A673 (cell line): Measurements from ENCODE around the gene SLC25A13.
"Not testable (repeated sequence)": the region's sequence is repeated elsewhere in the genome, so short reads cannot be mapped to it uniquely, and the experiment has no call there.

Experiments
- EZH2 ChIP-seq: fragments of 200-600 bp; sonication (generic); IDR thresholded peaks from 2 replicates; pipeline ENCODE4 v1.6.1; 2017; ENCODE audit warnings: borderline replicate concordance, low read depth, mild to moderate bottlenecking, mixed read lengths, antibody characterized with exemption, low read length; ENCODE audit not compliant: poor library complexity, severe bottlenecking
- TF ChIP-seq, protein P1 (sequence below): fragments of 300-800, 200-600 bp; sonication (generic); conservative IDR thresholded peaks from 2 replicates; pipeline ENCODE4 v1.5.1; 2017; ENCODE audit warnings: low read depth, mild to moderate bottlenecking, antibody characterized with exemption, low read length, moderate library complexity, mixed read lengths

- TF ChIP-seq, protein P1, sequence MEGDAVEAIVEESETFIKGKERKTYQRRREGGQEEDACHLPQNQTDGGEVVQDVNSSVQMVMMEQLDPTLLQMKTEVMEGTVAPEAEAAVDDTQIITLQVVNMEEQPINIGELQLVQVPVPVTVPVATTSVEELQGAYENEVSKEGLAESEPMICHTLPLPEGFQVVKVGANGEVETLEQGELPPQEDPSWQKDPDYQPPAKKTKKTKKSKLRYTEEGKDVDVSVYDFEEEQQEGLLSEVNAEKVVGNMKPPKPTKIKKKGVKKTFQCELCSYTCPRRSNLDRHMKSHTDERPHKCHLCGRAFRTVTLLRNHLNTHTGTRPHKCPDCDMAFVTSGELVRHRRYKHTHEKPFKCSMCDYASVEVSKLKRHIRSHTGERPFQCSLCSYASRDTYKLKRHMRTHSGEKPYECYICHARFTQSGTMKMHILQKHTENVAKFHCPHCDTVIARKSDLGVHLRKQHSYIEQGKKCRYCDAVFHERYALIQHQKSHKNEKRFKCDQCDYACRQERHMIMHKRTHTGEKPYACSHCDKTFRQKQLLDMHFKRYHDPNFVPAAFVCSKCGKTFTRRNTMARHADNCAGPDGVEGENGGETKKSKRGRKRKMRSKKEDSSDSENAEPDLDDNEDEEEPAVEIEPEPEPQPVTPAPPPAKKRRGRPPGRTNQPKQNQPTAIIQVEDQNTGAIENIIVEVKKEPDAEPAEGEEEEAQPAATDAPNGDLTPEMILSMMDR: not testable (repeated sequence)
- TF ChIP-seq EZH2: not testable (repeated sequence)
These were observed 44.0 kb upstream of the SLC25A13 start for GRCh38 chr7:96365916-96366315.
